Prostate gland (tissue), 2 donors: ENCODE results near the gene BMP2K. TPM values are rescaled to one million over a fixed set of nuclear protein-coding genes. Genes with fewer than 3 reads are reported as not detected.

Source experiments
- DNase-seq: peaks from one replicate; pipeline ENCODE4 v3.0.0-alpha.2; 2019; ENCODE audit warnings: low spot score
- H3K27ac ChIP-seq, 2 donors: fragments of 200-600 bp; sonication (generic); 2 replicates each; pipeline ENCODE4 v1.5.1; 2017 to 2019
- H3K27me3 ChIP-seq: fragments of 200-600 bp; sonication (generic); replicated peaks from 2 replicates; pipeline ENCODE4 v1.5.1; 2019; ENCODE audit not compliant: insufficient read depth
- H3K36me3 ChIP-seq, 2 donors: fragments of 200-600 bp; sonication (generic); 1 replicate in 1 of 2; 2 replicates in 1 of 2; pipeline versions ENCODE4 v1.5.1 to v1.8.1; 2017 to 2019
- H3K4me1 ChIP-seq: fragments of 200-600 bp; sonication (generic); replicated peaks from 2 replicates; pipeline ENCODE4 v1.5.1; 2019
- H3K4me3 ChIP-seq, 2 donors: fragments of 200-600 bp; sonication (generic); 2 replicates each; pipeline ENCODE4 v1.5.1; 2017 to 2019
- H3K9me3 ChIP-seq: fragments of 200-600 bp; sonication (generic); 2 replicates; pipeline ENCODE4 v1.5.1; 2017
- CTCF ChIP-seq, 4 experiments: fragments of 200-600 bp in 2 of 4; fragments of 450-650 bp in 2 of 4; sonication (generic) in 2 of 4; IDR thresholded peaks; 1 replicate in 3 of 4; 2 replicates in 1 of 4; pipeline ENCODE4 v1.5.1; 2016 to 2019; ENCODE audit warnings: antibody characterized with exemption in 4 of 4, mild to moderate bottlenecking in 2 of 4, moderate library complexity in 2 of 4
- POLR2A ChIP-seq: fragments of 450-650 bp; IDR thresholded peaks from one replicate; pipeline ENCODE4 v1.6.1; 2016; ENCODE audit warnings: antibody characterized with exemption, mild to moderate bottlenecking
- POLR2AphosphoS5 ChIP-seq: sonication (generic); formaldehyde crosslinking; IDR thresholded peaks from one replicate; pipeline ENCODE4 v1.6.1; 2017; ENCODE audit warnings: antibody characterized with exemption
- WGBS: methylation state at CpG from one replicate; pipeline ENCODE4 v1.1.5; 2018; 5-methylcytosine and 5-hydroxymethylcytosine counted together
- intact Hi-C: fragments of 100-400 bp; cut with DNase I; formaldehyde crosslinking; loops from one replicate; pipeline ENCODE4 v1.14.2; 2022
- total RNA-seq, 2 donors: library from RNA; depleted of rRNA; stranded (reverse); fragments of >200 nt; gene quantifications; one replicate each; pipeline ENCODE4 v1.1.0, GENCODE V29; 2016

Gene BMP2K
- total RNA-seq, 2 donors from 2014 or later: 12.6 to 68.9 TPM

- no peaks in the 10 kb centered on the region for H3K9me3 ChIP-seq
- TF ChIP-seq POLR2A (no peak), CTCF (IDR thresholded peaks at IDR 0.05) (no peak), POLR2AphosphoS5 (no peak)
- no peak overlapping the region for H3K27ac ChIP-seq
- H3K27me3 ChIP-seq: no peaks in the 10 kb centered on the region
- no peaks in the 10 kb centered on the region for H3K36me3 ChIP-seq
- H3K4me1 ChIP-seq: no peaks in the 10 kb centered on the region
- H3K4me3 ChIP-seq: no peak overlapping the region
- no peak for DNase-seq
- 43% methylated on average over 3 of the region's 3 CpGs for WGBS
- intact Hi-C loops: no loop called here
These were observed 1.7 kb upstream of the BMP2K start for GRCh38 chr4:78774417-78774816.

GRCh38 chr4:78775303-78776078 lies 659 bp upstream of the BMP2K start:
- 0% methylated on average over 38 of the region's 54 CpGs for WGBS
- peak overlapping the region; percentile 92 to 94 for H3K27ac ChIP-seq
- H3K36me3 ChIP-seq: no peaks in the 10 kb centered on the region
- no peaks in the 10 kb centered on the region for H3K27me3 ChIP-seq
- no peaks in the 10 kb centered on the region for H3K4me1 ChIP-seq
- no peaks in the 10 kb centered on the region for H3K9me3 ChIP-seq
- H3K4me3 ChIP-seq: peak overlapping the region; percentile 56 to 76
- intact Hi-C loops: loop anchor here (5.0 kb wide), 2 partner anchors 128 to 958 kb away; partner anchors contain the start of gene CNOT6L
- TF ChIP-seq CTCF (IDR thresholded peaks at IDR 0.05) (peak in 2 of 4 experiments; percentile 0 to 4), POLR2AphosphoS5 (peak; percentile 20), POLR2A (no peak)
- DNase-seq: peak; percentile 86

GRCh38 chr4:78776729-78777575 lies 802 bp downstream of the BMP2K start:
- Histone ChIP-seq H3K27ac (peak overlapping the region; percentile 92 to 94), H3K4me3 (peak overlapping the region; percentile 56 to 76), H3K9me3 (no peaks in the 10 kb centered on the region), H3K4me1 (no peaks in the 10 kb centered on the region), H3K36me3 (no peaks in the 10 kb centered on the region), H3K27me3 (no peaks in the 10 kb centered on the region)
- peak; percentile 10 for DNase-seq
- no peak for TF ChIP-seq CTCF (IDR thresholded peaks at IDR 0.05)
- no peak for TF ChIP-seq POLR2AphosphoS5
- no peak for TF ChIP-seq POLR2A
- 2% methylated on average over 27 of the region's 28 CpGs for WGBS
- intact Hi-C loops: loop anchor here (5.0 kb wide), 2 partner anchors 130 to 960 kb away; partner anchors contain the start of gene CNOT6L

GRCh38 chr4:78777576-78777940 lies 1.4 kb downstream of the BMP2K start:
- no peak for TF ChIP-seq POLR2AphosphoS5
- TF ChIP-seq POLR2A: no peak
- TF ChIP-seq CTCF (IDR thresholded peaks at IDR 0.05): no peak
- peak overlapping the region in 1 of 2 donors; percentile 56 for H3K4me3 ChIP-seq
- WGBS: 79% methylated on average over 8 of the region's 8 CpGs
- no peaks in the 10 kb centered on the region for H3K36me3 ChIP-seq
- H3K27me3 ChIP-seq: no peaks in the 10 kb centered on the region
- no peak for DNase-seq
- H3K27ac ChIP-seq: no peak overlapping the region
- intact Hi-C loops: loop anchor here (5.0 kb wide), 2 partner anchors 130 to 960 kb away; partner anchors contain the start of gene CNOT6L
- no peaks in the 10 kb centered on the region for H3K9me3 ChIP-seq
- no peaks in the 10 kb centered on the region for H3K4me1 ChIP-seq
